Mammary epithelial cell (primary cell): ENCODE measurements around the gene TTLL8.

Experiments
- EZH2 ChIP-seq: IDR thresholded peaks from 2 replicates; pipeline ENCODE4 v1.6.1; 2012; ENCODE audit warnings: low read length, inconsistent platforms, borderline replicate concordance
- TF ChIP-seq, protein P1 (sequence below), 2 donors: IDR thresholded peaks in 1 of 2; conservative IDR thresholded peaks in 1 of 2; 2 replicates each; pipeline ENCODE4 v1.5.1; 2011 to 2012; ENCODE audit warnings: inconsistent platforms in 2 of 2, low read length in 2 of 2, mild to moderate bottlenecking in 2 of 2, control low read depth in 1 of 2, low read depth in 1 of 2; ENCODE audit not compliant: insufficient read depth in 1 of 2; ENCODE audit errors: extremely low read depth in 1 of 2

DNA sequence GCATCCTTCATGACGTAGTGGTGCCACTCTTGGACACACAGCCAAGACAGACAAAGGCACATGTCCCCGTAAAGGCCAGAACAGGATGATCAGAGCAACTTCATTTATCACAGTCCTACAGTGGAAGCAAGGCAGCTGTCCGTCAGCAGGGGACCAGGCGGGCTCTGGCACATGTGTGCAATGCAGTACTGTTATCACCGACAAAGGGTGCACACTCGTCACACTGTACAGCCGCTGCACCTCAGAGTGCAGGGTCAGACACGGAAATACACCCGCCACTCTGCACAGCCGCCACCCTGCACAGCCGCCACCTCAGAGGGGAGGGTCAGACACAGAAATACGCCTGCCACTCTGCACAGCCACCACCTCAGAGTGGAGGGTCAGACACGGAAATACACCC, 32.1 kb downstream of the TTLL8 start:
- TF ChIP-seq, protein P1, sequence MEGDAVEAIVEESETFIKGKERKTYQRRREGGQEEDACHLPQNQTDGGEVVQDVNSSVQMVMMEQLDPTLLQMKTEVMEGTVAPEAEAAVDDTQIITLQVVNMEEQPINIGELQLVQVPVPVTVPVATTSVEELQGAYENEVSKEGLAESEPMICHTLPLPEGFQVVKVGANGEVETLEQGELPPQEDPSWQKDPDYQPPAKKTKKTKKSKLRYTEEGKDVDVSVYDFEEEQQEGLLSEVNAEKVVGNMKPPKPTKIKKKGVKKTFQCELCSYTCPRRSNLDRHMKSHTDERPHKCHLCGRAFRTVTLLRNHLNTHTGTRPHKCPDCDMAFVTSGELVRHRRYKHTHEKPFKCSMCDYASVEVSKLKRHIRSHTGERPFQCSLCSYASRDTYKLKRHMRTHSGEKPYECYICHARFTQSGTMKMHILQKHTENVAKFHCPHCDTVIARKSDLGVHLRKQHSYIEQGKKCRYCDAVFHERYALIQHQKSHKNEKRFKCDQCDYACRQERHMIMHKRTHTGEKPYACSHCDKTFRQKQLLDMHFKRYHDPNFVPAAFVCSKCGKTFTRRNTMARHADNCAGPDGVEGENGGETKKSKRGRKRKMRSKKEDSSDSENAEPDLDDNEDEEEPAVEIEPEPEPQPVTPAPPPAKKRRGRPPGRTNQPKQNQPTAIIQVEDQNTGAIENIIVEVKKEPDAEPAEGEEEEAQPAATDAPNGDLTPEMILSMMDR (conservative IDR thresholded peaks at IDR 0.05 in 1 of 2, IDR thresholded peaks at IDR 0.05 in 1 of 2; ENCODE audit: extremely low read depth in 1 of 2, insufficient read depth in 1 of 2, low read depth in 1 of 2, low read length in 2 of 2), result no peak
- TF ChIP-seq EZH2, result no peak
